ENCODE results near the gene L3MBTL4. TPM values are rescaled to one million over a fixed set of nuclear protein-coding genes. Genes with fewer than 3 reads are reported as not detected.

L3MBTL4 gene
- total RNA-seq, 1 donor from 2014 or later: not detected

- intact Hi-C loops (cut with DNase I): no loop called here
Measured at GRCh38 chr18:6341303-6341702, 73.4 kb downstream of the L3MBTL4 start.

GRCh38 chr18:6340121-6340520 is 74.6 kb downstream of the L3MBTL4 start:
- Histone ChIP-seq H3K9me3 (peaks cover 0 to 5% of the 10 kb centered on the region in 2 donors), H3K27me3 (no peaks in the 10 kb centered on the region), H3K36me3 (no peaks in the 10 kb centered on the region), H3K4me1 (no peaks in the 10 kb centered on the region), H3K27ac (no peak overlapping the region), H3K4me3 (no peak overlapping the region)
- no peak for TF ChIP-seq CTCF (IDR thresholded peaks at IDR 0.05)
- no peak for DNase-seq (ENCODE audit: low spot score in 2 of 2)
- intact Hi-C loops (cut with DNase I): no loop called here

More at GRCh38 chr18:6341303-6341702, 73.4 kb downstream of the L3MBTL4 start:
- no peaks in the 10 kb centered on the region for H3K36me3 ChIP-seq
- H3K27ac ChIP-seq: no peak overlapping the region
- no peaks in the 10 kb centered on the region for H3K4me1 ChIP-seq
- peaks cover 0 to 5% of the 10 kb centered on the region in 2 donors for H3K9me3 ChIP-seq
- no peak for DNase-seq (ENCODE audit: low spot score in 2 of 2)
- no peak for TF ChIP-seq CTCF (IDR thresholded peaks at IDR 0.05)
- H3K27me3 ChIP-seq: no peaks in the 10 kb centered on the region
- no peak overlapping the region for H3K4me3 ChIP-seq

GRCh38 chr18:6336239-6336638 is 78.5 kb downstream of the L3MBTL4 start:
- no peak for DNase-seq (ENCODE audit: low spot score in 2 of 2)
- H3K4me3 ChIP-seq: no peak overlapping the region
- no peaks in the 10 kb centered on the region for H3K4me1 ChIP-seq
- H3K9me3 ChIP-seq: peaks cover 0 to 5% of the 10 kb centered on the region in 2 donors
- intact Hi-C loops (cut with DNase I): no loop called here
- TF ChIP-seq CTCF (IDR thresholded peaks at IDR 0.05): no peak
- no peaks in the 10 kb centered on the region for H3K36me3 ChIP-seq
- H3K27ac ChIP-seq: no peak overlapping the region
- no peaks in the 10 kb centered on the region for H3K27me3 ChIP-seq

GRCh38 chr18:6333981-6334380 is 80.7 kb downstream of the L3MBTL4 start:
- no peak for TF ChIP-seq CTCF (IDR thresholded peaks at IDR 0.05)
- no peaks in the 10 kb centered on the region for H3K4me1 ChIP-seq
- no peak overlapping the region for H3K4me3 ChIP-seq
- no peak for DNase-seq (ENCODE audit: low spot score in 2 of 2)
- no peaks in the 10 kb centered on the region for H3K36me3 ChIP-seq
- no peaks in the 10 kb centered on the region for H3K9me3 ChIP-seq
- no peaks in the 10 kb centered on the region for H3K27me3 ChIP-seq
- intact Hi-C loops (cut with DNase I): no loop called here
- H3K27ac ChIP-seq: no peak overlapping the region

- Histone ChIP-seq H3K4me3 (no peak overlapping the region), H3K36me3 (no peaks in the 10 kb centered on the region), H3K4me1 (no peaks in the 10 kb centered on the region), H3K27me3 (no peaks in the 10 kb centered on the region), H3K9me3 (no peaks in the 10 kb centered on the region), H3K27ac (no peak overlapping the region)
- DNase-seq (ENCODE audit: low spot score in 2 of 2): no peak
- TF ChIP-seq CTCF (IDR thresholded peaks at IDR 0.05): no peak
- intact Hi-C loops (cut with DNase I): no loop called here
Measured at GRCh38 chr18:6331872-6332271, 82.8 kb downstream of the L3MBTL4 start.

GRCh38 chr18:6330786-6331185 is 83.9 kb downstream of the L3MBTL4 start:
- TF ChIP-seq CTCF (IDR thresholded peaks at IDR 0.05): no peak
- Histone ChIP-seq H3K36me3 (no peaks in the 10 kb centered on the region), H3K4me3 (no peak overlapping the region), H3K27ac (no peak overlapping the region), H3K9me3 (no peaks in the 10 kb centered on the region), H3K27me3 (no peaks in the 10 kb centered on the region), H3K4me1 (no peaks in the 10 kb centered on the region)
- DNase-seq (ENCODE audit: low spot score in 2 of 2): no peak
- intact Hi-C loops (cut with DNase I): no loop called here

Measured in ascending aorta (tissue), 2 donors.